ENCODE data around the gene CCZ1.
"Not testable (repeated sequence)": the region's sequence is repeated elsewhere in the genome, so short reads cannot be mapped to it uniquely, and the experiment has no call there.

CCZ1 gene

GRCh38 chr7:5908835-5909234 lies 10.3 kb downstream of the CCZ1 start:
- DNase-seq (ENCODE audit: low spot score) = not testable (repeated sequence)

GRCh38 chr7:5916529-5916928 lies 18.0 kb downstream of the CCZ1 start:
- not testable (repeated sequence) for DNase-seq (ENCODE audit: low spot score)

- not testable (repeated sequence) for DNase-seq (ENCODE audit: low spot score)
Measured at GRCh38 chr7:5924180-5924579, 25.6 kb downstream of the CCZ1 start.

- not testable (repeated sequence) for DNase-seq (ENCODE audit: low spot score)
Measured at GRCh38 chr7:5924630-5925029, 26.1 kb downstream of the CCZ1 start.

GRCh38 chr7:5926263-5926870 lies 27.8 kb downstream of the CCZ1 start:
- not testable (repeated sequence) for DNase-seq (ENCODE audit: low spot score)

GRCh38 chr7:5930290-5930689 lies 31.8 kb downstream of the CCZ1 start:
- not testable (repeated sequence) for DNase-seq (ENCODE audit: low spot score)

GRCh38 chr7:5931250-5931649 lies 32.7 kb downstream of the CCZ1 start:
- not testable (repeated sequence) for DNase-seq (ENCODE audit: low spot score)

GRCh38 chr7:5931905-5932644 lies 33.5 kb downstream of the CCZ1 start:
- DNase-seq (ENCODE audit: low spot score) = not testable (repeated sequence)

GRCh38 chr7:5934945-5935450 lies 36.5 kb downstream of the CCZ1 start:
- not testable (repeated sequence) for DNase-seq (ENCODE audit: low spot score)

GRCh38 chr7:5963205-5963604 lies 64.7 kb downstream of the CCZ1 start:
- not testable (repeated sequence) for DNase-seq (ENCODE audit: low spot score)

- not testable (repeated sequence) for DNase-seq (ENCODE audit: low spot score)
Measured at GRCh38 chr7:5963810-5964209, 65.3 kb downstream of the CCZ1 start.

GRCh38 chr7:5970347-5970911 lies 71.9 kb downstream of the CCZ1 start, which contains the start of gene RSPH10B:
Gene RSPH10B, minus strand, starts transcription at chr7:5970689. Its CDS starts 3,573 bp downstream, at chr7:5967116.
- not testable (repeated sequence) for DNase-seq (ENCODE audit: low spot score)

GRCh38 chr7:5973580-5973979 lies 75.0 kb downstream of the CCZ1 start:
- not testable (repeated sequence) for DNase-seq (ENCODE audit: low spot score)

Data from putamen (tissue), 1 donor.